Osteocyte (in vitro differentiated cells): Measurements from ENCODE around the gene MVD. TPM values are rescaled to one million over a fixed set of nuclear protein-coding genes. Genes with fewer than 3 reads are reported as not detected.

Source experiments
- DNase-seq: peaks from one replicate; pipeline ENCODE4 v3.0.0; 2021; ENCODE audit warnings: mixed read lengths; ENCODE audit not compliant: unreplicated experiment; ENCODE audit errors: extremely low spot score
- H3K27ac Mint-ChIP-seq: one replicate; pipeline ENCODE4 v1.8.0; 2021; ENCODE audit warnings: mild to moderate bottlenecking, mixed read lengths; ENCODE audit not compliant: unreplicated experiment
- H3K27me3 Mint-ChIP-seq: one replicate; pipeline ENCODE4 v1.8.0; 2021; ENCODE audit warnings: mixed read lengths; ENCODE audit not compliant: unreplicated experiment
- H3K36me3 Mint-ChIP-seq: one replicate; pipeline ENCODE4 v1.8.0; 2021; ENCODE audit warnings: mixed read lengths; ENCODE audit not compliant: unreplicated experiment
- H3K4me1 Mint-ChIP-seq: one replicate; pipeline ENCODE4 v1.8.0; 2021; ENCODE audit warnings: mixed read lengths; ENCODE audit not compliant: unreplicated experiment
- H3K4me3 Mint-ChIP-seq: one replicate; pipeline ENCODE4 v1.8.0; 2021; ENCODE audit warnings: mild to moderate bottlenecking, moderate library complexity, mixed read lengths; ENCODE audit not compliant: unreplicated experiment
- H3K9me3 Mint-ChIP-seq: one replicate; pipeline ENCODE4 v1.8.0; 2021; ENCODE audit warnings: mixed read lengths; ENCODE audit not compliant: unreplicated experiment
- total RNA-seq: library from RNA; stranded (reverse); gene quantifications from 2 replicates; pipeline ENCODE4 v1.2.1, GENCODE V29; 2021
- TF ChIP-seq, protein P1 (sequence below): fragments of 200-600 bp; sonication (generic); IDR thresholded peaks from 2 replicates; pipeline ENCODE4 v1.5.0; 2021; ENCODE audit warnings: antibody characterized with exemption, mild to moderate bottlenecking, moderate library complexity

The MVD gene
- total RNA-seq, 1 donor from 2014 or later = 32.8 TPM

DNA sequence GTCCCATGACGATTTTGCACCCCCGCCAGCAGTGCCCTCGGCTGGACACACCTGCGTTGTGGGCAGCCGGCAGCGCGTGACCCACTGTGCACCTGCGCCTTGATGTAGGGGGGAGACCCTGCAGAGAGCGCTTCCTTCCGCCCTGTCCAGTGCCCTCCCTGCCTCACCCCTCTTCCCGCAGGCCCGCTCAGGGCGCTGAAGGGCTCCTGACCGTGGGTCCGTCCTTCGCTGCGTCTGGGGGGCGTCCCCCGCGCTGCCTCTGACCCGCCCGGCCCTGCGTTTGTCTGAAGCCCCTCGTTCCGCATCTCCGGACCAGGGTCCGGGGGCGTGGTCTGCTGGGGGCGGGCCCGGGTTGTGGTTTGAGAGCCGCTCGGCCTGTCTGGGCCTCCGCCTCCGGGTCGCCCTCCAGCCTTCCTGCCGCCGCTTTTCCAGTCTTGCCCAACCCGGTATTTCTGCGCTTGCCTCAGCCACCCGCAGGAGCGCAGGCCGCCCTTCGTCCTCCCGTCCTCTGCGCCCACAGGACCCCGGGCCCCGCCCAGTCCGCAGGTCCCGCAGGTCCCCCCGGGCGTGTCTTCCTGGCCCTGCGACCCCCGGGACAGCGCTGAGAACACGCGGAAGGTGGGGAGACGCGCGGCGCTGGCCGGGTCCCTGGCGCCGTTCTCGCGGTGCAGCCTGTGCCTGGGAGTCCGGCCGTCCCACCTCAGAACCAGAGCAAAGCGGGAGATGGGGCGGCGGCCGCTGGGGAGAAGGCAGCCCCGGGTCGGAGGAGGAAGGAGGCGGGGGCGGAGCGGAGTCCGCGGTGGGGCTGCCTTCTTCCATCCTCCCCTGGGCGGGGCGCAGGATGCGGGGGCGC lies 28.5 kb downstream of the MVD start:
- Mint-ChIP-seq H3K27ac (no peak overlapping the region), H3K36me3 (peaks cover 16% of the 10 kb centered on the region), H3K9me3 (no peaks in the 10 kb centered on the region), H3K4me3 (peak overlapping the region; percentile 35), H3K4me1 (peaks cover 8% of the 10 kb centered on the region), H3K27me3 (no peaks in the 10 kb centered on the region)
- DNase-seq = no peak
- TF ChIP-seq, protein P1, sequence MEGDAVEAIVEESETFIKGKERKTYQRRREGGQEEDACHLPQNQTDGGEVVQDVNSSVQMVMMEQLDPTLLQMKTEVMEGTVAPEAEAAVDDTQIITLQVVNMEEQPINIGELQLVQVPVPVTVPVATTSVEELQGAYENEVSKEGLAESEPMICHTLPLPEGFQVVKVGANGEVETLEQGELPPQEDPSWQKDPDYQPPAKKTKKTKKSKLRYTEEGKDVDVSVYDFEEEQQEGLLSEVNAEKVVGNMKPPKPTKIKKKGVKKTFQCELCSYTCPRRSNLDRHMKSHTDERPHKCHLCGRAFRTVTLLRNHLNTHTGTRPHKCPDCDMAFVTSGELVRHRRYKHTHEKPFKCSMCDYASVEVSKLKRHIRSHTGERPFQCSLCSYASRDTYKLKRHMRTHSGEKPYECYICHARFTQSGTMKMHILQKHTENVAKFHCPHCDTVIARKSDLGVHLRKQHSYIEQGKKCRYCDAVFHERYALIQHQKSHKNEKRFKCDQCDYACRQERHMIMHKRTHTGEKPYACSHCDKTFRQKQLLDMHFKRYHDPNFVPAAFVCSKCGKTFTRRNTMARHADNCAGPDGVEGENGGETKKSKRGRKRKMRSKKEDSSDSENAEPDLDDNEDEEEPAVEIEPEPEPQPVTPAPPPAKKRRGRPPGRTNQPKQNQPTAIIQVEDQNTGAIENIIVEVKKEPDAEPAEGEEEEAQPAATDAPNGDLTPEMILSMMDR = no peak

DNA sequence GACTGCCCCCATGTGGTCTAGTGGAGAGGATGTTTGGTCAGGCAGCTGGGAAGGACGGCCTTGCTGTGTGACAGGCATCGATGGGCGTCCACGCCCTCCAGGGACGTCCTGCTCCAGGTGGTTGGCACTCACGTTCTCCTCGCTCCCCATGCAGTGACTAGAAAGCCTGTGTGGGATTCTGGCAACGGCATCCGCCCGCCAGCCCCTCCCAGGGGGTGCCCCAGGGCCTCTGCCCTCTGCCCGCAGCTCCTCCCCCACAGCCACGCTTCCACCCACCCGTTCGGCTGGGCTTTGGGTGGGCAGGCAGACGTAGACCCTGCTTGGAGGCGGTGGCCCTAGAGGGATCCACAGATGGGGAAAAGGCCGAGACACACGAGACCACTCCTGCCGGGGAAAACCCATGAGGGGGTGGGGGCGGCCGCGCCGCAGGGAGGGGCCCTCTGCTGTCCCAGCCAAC lies 29.2 kb downstream of the MVD start:
- H3K27ac Mint-ChIP-seq = no peak overlapping the region
- no peak for DNase-seq
- H3K4me3 Mint-ChIP-seq = no peak overlapping the region
- no peaks in the 10 kb centered on the region for H3K27me3 Mint-ChIP-seq
- H3K9me3 Mint-ChIP-seq = no peaks in the 10 kb centered on the region
- peaks cover 8% of the 10 kb centered on the region for H3K4me1 Mint-ChIP-seq
- TF ChIP-seq, protein P1 = peak; percentile 32
- H3K36me3 Mint-ChIP-seq = peaks cover 16% of the 10 kb centered on the region

DNA sequence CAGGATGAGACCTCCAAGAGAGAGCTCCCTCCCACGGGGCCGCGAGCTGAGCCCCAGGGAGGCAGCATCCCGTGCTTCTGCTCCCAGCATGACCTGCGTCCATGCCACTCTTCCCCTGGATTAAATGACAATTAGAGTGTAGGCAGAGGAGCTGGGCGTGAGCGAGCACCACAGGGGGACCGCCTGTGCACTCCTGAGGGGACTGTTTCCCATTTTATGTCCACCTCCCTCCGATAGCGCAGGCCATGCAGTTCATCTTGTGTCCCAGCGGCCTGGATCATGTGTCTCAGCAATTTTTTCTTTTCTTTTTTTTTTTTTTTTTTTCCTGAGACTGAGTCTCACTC lies 30.3 kb downstream of the MVD start:
- H3K27ac Mint-ChIP-seq = no peak overlapping the region
- TF ChIP-seq, protein P1 = no peak
- peaks cover 8% of the 10 kb centered on the region for H3K4me1 Mint-ChIP-seq
- H3K27me3 Mint-ChIP-seq = no peaks in the 10 kb centered on the region
- no peak for DNase-seq
- H3K36me3 Mint-ChIP-seq = peaks cover 18% of the 10 kb centered on the region
- no peaks in the 10 kb centered on the region for H3K9me3 Mint-ChIP-seq
- H3K4me3 Mint-ChIP-seq = no peak overlapping the region

DNA sequence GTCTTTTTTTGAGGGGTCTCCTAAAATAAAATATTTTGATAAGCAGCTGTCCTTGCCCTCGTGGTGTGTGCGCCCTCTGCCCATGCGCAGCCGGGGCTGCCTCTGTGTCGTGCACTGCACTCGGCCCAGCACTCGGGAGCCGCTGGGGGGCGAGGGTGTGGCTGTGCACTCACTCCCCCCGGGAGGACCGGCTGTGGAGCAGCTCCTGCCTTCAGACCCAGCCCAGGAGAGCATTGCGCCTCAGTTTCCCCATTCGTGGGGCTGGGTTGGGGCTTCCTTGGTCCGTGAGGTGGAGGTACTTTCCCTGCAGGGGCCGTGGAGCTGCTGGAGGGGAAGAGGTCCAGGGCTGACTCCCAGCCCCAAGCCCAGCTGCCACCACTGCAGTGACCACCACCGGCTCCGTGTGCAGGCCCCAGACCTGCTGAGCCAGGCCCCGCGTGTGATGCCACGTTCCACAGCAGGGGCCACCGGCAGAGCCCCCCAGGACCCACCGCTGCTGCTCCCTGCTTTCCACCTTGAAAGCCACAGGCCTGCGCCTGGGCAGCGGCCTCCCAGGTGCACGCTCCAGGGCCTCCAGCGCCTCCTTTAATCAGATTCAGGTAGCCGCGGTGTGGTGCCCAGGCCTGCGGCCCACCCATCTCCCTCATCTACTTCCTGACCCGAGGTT lies 30.8 kb downstream of the MVD start:
- peaks cover 8% of the 10 kb centered on the region for H3K4me1 Mint-ChIP-seq
- no peaks in the 10 kb centered on the region for H3K27me3 Mint-ChIP-seq
- no peak overlapping the region for H3K27ac Mint-ChIP-seq
- H3K36me3 Mint-ChIP-seq = peaks cover 19% of the 10 kb centered on the region
- TF ChIP-seq, protein P1 = no peak
- no peaks in the 10 kb centered on the region for H3K9me3 Mint-ChIP-seq
- DNase-seq = no peak
- H3K4me3 Mint-ChIP-seq = no peak overlapping the region

DNA sequence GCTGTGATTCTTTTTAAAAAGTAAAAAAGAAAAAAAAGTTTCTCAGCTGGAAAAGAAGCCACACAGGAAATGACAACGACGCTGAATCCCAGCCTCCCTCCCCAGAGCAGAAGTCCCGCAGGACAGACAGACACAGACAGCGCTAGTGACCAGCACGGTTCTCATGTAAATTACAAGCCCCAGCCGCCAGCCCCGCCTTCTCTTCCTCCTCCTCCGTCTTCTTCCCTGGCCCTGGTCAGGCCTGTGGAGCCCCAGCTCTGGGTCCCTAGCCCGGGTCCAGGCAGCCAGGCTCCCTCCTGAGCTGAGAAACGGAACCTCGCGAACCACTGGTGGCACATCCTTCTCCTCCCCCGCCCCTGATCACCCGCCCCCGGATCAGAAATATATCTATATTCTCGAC lies 31.5 kb downstream of the MVD start:
- Mint-ChIP-seq H3K9me3 (no peaks in the 10 kb centered on the region), H3K36me3 (peaks cover 20% of the 10 kb centered on the region)
- TF ChIP-seq, protein P1 = no peak

More for the DNA sequence above, 31.5 kb downstream of the MVD start:
- H3K27ac Mint-ChIP-seq = no peak overlapping the region
- H3K4me3 Mint-ChIP-seq = no peak overlapping the region
- no peaks in the 10 kb centered on the region for H3K27me3 Mint-ChIP-seq
- DNase-seq = no peak
- peaks cover 8% of the 10 kb centered on the region for H3K4me1 Mint-ChIP-seq
